ENCODE results near the gene R3HDM2.

The R3HDM2 gene

GRCh38 chr12:57242329-57242690, 188.5 kb downstream of the R3HDM2 start:
- no peaks in the 10 kb centered on the region for H3K9me2 ChIP-seq (ENCODE audit: low read depth, low read length)
- H3K79me2 ChIP-seq (ENCODE audit: insufficient read depth, low read length) = no peaks in the 10 kb centered on the region
- no peak overlapping the region for H2AFZ ChIP-seq (ENCODE audit: low read length)
- peak overlapping the region; percentile 61 for H3K4me3 ChIP-seq (ENCODE audit: low read depth, low read length, poor library complexity, severe bottlenecking)
- no peaks in the 10 kb centered on the region for H3K27me3 ChIP-seq (ENCODE audit: insufficient read depth, low read length)
- peak overlapping the region; percentile 79 for H3K9ac ChIP-seq (ENCODE audit: low read length)
- no peaks in the 10 kb centered on the region for H4K20me1 ChIP-seq (ENCODE audit: insufficient read depth, low read length)
- H3K9me3 ChIP-seq (ENCODE audit: low read length) = no peaks in the 10 kb centered on the region
- H3K4me1 ChIP-seq (ENCODE audit: insufficient read depth, low read length, severe bottlenecking) = peaks cover 61% of the 10 kb centered on the region
- H3K4me2 ChIP-seq (ENCODE audit: low read length) = peak overlapping the region; percentile 78
- no peaks in the 10 kb centered on the region for H3K36me3 ChIP-seq (ENCODE audit: insufficient read depth, low read length)
- no peaks in the 10 kb centered on the region for H3F3A ChIP-seq (ENCODE audit: insufficient read depth, low read length)
- TF ChIP-seq EZH2 (IDR thresholded peaks at IDR 0.05; ENCODE audit: borderline replicate concordance, low read length) = no peak
- TF ChIP-seq, protein P1, sequence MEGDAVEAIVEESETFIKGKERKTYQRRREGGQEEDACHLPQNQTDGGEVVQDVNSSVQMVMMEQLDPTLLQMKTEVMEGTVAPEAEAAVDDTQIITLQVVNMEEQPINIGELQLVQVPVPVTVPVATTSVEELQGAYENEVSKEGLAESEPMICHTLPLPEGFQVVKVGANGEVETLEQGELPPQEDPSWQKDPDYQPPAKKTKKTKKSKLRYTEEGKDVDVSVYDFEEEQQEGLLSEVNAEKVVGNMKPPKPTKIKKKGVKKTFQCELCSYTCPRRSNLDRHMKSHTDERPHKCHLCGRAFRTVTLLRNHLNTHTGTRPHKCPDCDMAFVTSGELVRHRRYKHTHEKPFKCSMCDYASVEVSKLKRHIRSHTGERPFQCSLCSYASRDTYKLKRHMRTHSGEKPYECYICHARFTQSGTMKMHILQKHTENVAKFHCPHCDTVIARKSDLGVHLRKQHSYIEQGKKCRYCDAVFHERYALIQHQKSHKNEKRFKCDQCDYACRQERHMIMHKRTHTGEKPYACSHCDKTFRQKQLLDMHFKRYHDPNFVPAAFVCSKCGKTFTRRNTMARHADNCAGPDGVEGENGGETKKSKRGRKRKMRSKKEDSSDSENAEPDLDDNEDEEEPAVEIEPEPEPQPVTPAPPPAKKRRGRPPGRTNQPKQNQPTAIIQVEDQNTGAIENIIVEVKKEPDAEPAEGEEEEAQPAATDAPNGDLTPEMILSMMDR (IDR thresholded peaks at IDR 0.05; ENCODE audit: low read length) = no peak
- peak overlapping the region; percentile 93 for H3K27ac ChIP-seq (ENCODE audit: low read depth, low read length, poor library complexity, severe bottlenecking)

- Histone ChIP-seq H3K36me3 (ENCODE audit: insufficient read depth, low read length) (no peaks in the 10 kb centered on the region), H3K9me3 (ENCODE audit: low read length) (no peaks in the 10 kb centered on the region), H3K27ac (ENCODE audit: low read depth, low read length, poor library complexity, severe bottlenecking) (peak overlapping the region; percentile 93), H3K9me2 (ENCODE audit: low read depth, low read length) (no peaks in the 10 kb centered on the region), H4K20me1 (ENCODE audit: insufficient read depth, low read length) (no peaks in the 10 kb centered on the region), H3K27me3 (ENCODE audit: insufficient read depth, low read length) (no peaks in the 10 kb centered on the region), H3K9ac (ENCODE audit: low read length) (peak overlapping the region; percentile 79), H2AFZ (ENCODE audit: low read length) (no peak overlapping the region), H3K4me3 (ENCODE audit: low read depth, low read length, poor library complexity, severe bottlenecking) (peak overlapping the region; percentile 61), H3K79me2 (ENCODE audit: insufficient read depth, low read length) (no peaks in the 10 kb centered on the region), H3K4me2 (ENCODE audit: low read length) (peak overlapping the region; percentile 78), H3F3A (ENCODE audit: insufficient read depth, low read length) (no peaks in the 10 kb centered on the region), H3K4me1 (ENCODE audit: insufficient read depth, low read length, severe bottlenecking) (peaks cover 66% of the 10 kb centered on the region)
- TF ChIP-seq, protein P1 (IDR thresholded peaks at IDR 0.05; ENCODE audit: low read length) = no peak
- no peak for TF ChIP-seq EZH2 (IDR thresholded peaks at IDR 0.05; ENCODE audit: borderline replicate concordance, low read length)
Observed at GRCh38 chr12:57241402-57242310, 189.2 kb downstream of the R3HDM2 start.

GRCh38 chr12:57240926-57241401, 189.9 kb downstream of the R3HDM2 start:
- peak overlapping the region; percentile 79 for H3K9ac ChIP-seq (ENCODE audit: low read length)
- peak overlapping the region; percentile 93 for H3K27ac ChIP-seq (ENCODE audit: low read depth, low read length, poor library complexity, severe bottlenecking)
- TF ChIP-seq, protein P1 (IDR thresholded peaks at IDR 0.05; ENCODE audit: low read length) = no peak
- TF ChIP-seq EZH2 (IDR thresholded peaks at IDR 0.05; ENCODE audit: borderline replicate concordance, low read length) = no peak
- H3K9me3 ChIP-seq (ENCODE audit: low read length) = no peaks in the 10 kb centered on the region
- H3K36me3 ChIP-seq (ENCODE audit: insufficient read depth, low read length) = peaks cover 3% of the 10 kb centered on the region
- no peaks in the 10 kb centered on the region for H4K20me1 ChIP-seq (ENCODE audit: insufficient read depth, low read length)
- H3K4me2 ChIP-seq (ENCODE audit: low read length) = peak overlapping the region; percentile 78
- H3K4me1 ChIP-seq (ENCODE audit: insufficient read depth, low read length, severe bottlenecking) = peaks cover 72% of the 10 kb centered on the region
- peak overlapping the region; percentile 61 for H3K4me3 ChIP-seq (ENCODE audit: low read depth, low read length, poor library complexity, severe bottlenecking)
- H3F3A ChIP-seq (ENCODE audit: insufficient read depth, low read length) = no peaks in the 10 kb centered on the region
- H3K27me3 ChIP-seq (ENCODE audit: insufficient read depth, low read length) = no peaks in the 10 kb centered on the region
- no peak overlapping the region for H2AFZ ChIP-seq (ENCODE audit: low read length)
- H3K79me2 ChIP-seq (ENCODE audit: insufficient read depth, low read length) = no peaks in the 10 kb centered on the region
- H3K9me2 ChIP-seq (ENCODE audit: low read depth, low read length) = no peaks in the 10 kb centered on the region

All from OCI-LY1 (cell line).